Loucy (cell line): Measurements from ENCODE around the gene ATP8A1.

Experiments
- H2AFZ ChIP-seq: fragments of 200-600 bp; sonication (generic); 2 replicates; pipeline ENCODE4 v1.6.0; 2016; ENCODE audit warnings: antibody characterized with exemption, mild to moderate bottlenecking, low read length, moderate library complexity
- H3F3A ChIP-seq: fragments of 200-600 bp; 2 replicates; pipeline ENCODE4 v1.6.0; 2016; ENCODE audit warnings: antibody characterized with exemption, low read depth, mild to moderate bottlenecking
- H3K27me3 ChIP-seq: fragments of 200-600 bp; sonication (generic); 2 replicates; pipeline ENCODE4 v1.6.1; 2014; ENCODE audit warnings: low read length, mild to moderate bottlenecking; ENCODE audit not compliant: insufficient read depth, poor library complexity, severe bottlenecking
- H3K36me3 ChIP-seq: fragments of 200-600 bp; sonication (generic); 2 replicates; pipeline ENCODE4 v1.6.1; 2016; ENCODE audit warnings: low read length; ENCODE audit not compliant: insufficient read depth
- H3K4me1 ChIP-seq: fragments of 200-600 bp; sonication (generic); 2 replicates; pipeline ENCODE4 v1.5.1; 2014; ENCODE audit warnings: low read length, mild to moderate bottlenecking; ENCODE audit not compliant: insufficient read depth, poor library complexity, severe bottlenecking
- H3K4me2 ChIP-seq: fragments of 200-600 bp; sonication (generic); 2 replicates; pipeline ENCODE4 v1.6.0; 2014; ENCODE audit warnings: antibody characterized with exemption, low read length, low read depth, mild to moderate bottlenecking; ENCODE audit not compliant: poor library complexity, severe bottlenecking
- H3K4me3 ChIP-seq: fragments of 200-600 bp; sonication (generic); 2 replicates; pipeline ENCODE4 v1.5.1; 2014; ENCODE audit warnings: low read length, mild to moderate bottlenecking, mixed read lengths; ENCODE audit not compliant: poor library complexity, severe bottlenecking
- H3K79me2 ChIP-seq: fragments of 200-600 bp; sonication (generic); 2 replicates; pipeline ENCODE4 v1.6.1; 2014; ENCODE audit warnings: low read length; ENCODE audit not compliant: insufficient read depth
- H3K9ac ChIP-seq: fragments of 200-600 bp; sonication (generic); 2 replicates; pipeline ENCODE4 v1.6.0; 2014; ENCODE audit warnings: mild to moderate bottlenecking, low read depth, low read length, moderate library complexity; ENCODE audit not compliant: poor library complexity, severe bottlenecking
- H3K9me2 ChIP-seq: fragments of 200-600 bp; sonication (generic); replicated peaks from 2 replicates; pipeline ENCODE4 v1.6.1; 2016; ENCODE audit warnings: low read depth, low read length, mixed read lengths
- H3K9me3 ChIP-seq: fragments of 200-600 bp; sonication (generic); 2 replicates; pipeline ENCODE4 v1.6.1; 2014; ENCODE audit warnings: mild to moderate bottlenecking, antibody characterized with exemption, low read length, low read depth; ENCODE audit not compliant: insufficient read depth
- H4K20me1 ChIP-seq: fragments of 200-600 bp; sonication (generic); 2 replicates; pipeline ENCODE4 v1.6.0; 2014; ENCODE audit warnings: antibody characterized with exemption, low read length, mild to moderate bottlenecking; ENCODE audit not compliant: insufficient read depth, poor library complexity, severe bottlenecking
- EZH2phosphoT487 ChIP-seq: fragments of 200-600 bp; IDR thresholded peaks from 2 replicates; pipeline ENCODE4 v1.6.1; 2018; ENCODE audit warnings: antibody characterized with exemption, mild to moderate bottlenecking, moderate library complexity, borderline replicate concordance
- TF ChIP-seq, protein P1 (sequence below): fragments of 200-600 bp; sonication (generic); conservative IDR thresholded peaks from 2 replicates; pipeline ENCODE4 v1.5.1; 2014; ENCODE audit warnings: mild to moderate bottlenecking, antibody characterized with exemption, low read length

The ATP8A1 gene

DNA sequence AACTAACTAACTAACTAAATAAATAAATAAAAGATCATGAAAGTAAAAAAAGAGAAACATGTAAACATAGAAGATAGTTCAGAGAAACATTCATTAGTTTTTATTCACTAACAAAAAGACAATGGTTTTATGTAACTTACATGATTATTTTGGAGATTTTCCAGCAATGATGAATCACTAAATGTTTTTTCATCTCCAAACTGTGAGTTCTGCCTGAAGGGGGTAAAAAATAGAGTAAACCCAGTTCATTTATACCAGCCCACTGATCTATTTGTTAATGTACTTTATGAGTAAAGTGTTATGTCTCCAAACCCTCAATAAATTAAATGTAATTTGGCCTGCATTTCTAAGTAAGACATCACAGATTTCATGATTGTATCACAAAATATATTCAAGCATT is 101.1 kb downstream of the ATP8A1 start:
- Histone ChIP-seq H3K9me3 (no peaks in the 10 kb centered on the region), H3K4me1 (no peaks in the 10 kb centered on the region), H3K4me2 (no peak overlapping the region), H3K9ac (no peak overlapping the region), H3K9me2 (no peaks in the 10 kb centered on the region), H3K79me2 (no peaks in the 10 kb centered on the region), H3F3A (no peaks in the 10 kb centered on the region), H3K4me3 (no peak overlapping the region), H3K27me3 (no peaks in the 10 kb centered on the region), H4K20me1 (no peaks in the 10 kb centered on the region), H3K36me3 (no peaks in the 10 kb centered on the region; the same call in 1 of the 2 replicates), H2AFZ (no peak overlapping the region)
- TF ChIP-seq, protein P1, sequence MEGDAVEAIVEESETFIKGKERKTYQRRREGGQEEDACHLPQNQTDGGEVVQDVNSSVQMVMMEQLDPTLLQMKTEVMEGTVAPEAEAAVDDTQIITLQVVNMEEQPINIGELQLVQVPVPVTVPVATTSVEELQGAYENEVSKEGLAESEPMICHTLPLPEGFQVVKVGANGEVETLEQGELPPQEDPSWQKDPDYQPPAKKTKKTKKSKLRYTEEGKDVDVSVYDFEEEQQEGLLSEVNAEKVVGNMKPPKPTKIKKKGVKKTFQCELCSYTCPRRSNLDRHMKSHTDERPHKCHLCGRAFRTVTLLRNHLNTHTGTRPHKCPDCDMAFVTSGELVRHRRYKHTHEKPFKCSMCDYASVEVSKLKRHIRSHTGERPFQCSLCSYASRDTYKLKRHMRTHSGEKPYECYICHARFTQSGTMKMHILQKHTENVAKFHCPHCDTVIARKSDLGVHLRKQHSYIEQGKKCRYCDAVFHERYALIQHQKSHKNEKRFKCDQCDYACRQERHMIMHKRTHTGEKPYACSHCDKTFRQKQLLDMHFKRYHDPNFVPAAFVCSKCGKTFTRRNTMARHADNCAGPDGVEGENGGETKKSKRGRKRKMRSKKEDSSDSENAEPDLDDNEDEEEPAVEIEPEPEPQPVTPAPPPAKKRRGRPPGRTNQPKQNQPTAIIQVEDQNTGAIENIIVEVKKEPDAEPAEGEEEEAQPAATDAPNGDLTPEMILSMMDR, result no peak
- no peak for TF ChIP-seq EZH2phosphoT487

DNA sequence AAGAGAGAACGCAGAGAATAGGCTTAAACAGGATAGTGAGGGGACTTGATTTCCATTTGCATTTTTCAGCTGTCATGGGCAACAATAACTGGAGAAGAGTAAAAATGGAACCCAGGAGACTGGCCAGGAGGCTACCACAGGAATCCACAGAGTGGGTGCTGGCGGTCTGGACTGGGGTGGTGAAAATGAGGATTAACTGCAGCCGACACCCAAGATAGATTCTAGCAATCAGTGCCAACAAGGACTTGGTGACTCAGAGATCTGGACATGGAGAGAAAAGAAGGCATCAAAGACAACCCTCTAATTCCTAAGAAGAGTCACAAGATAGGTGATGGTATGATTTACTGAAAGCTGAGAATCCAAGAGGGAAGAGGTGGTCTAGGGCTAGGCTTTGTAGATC is 102.8 kb downstream of the ATP8A1 start:
- Histone ChIP-seq H3K9me3 (no peaks in the 10 kb centered on the region), H3K27me3 (no peaks in the 10 kb centered on the region), H3K79me2 (no peaks in the 10 kb centered on the region), H2AFZ (no peak overlapping the region), H3K9ac (no peak overlapping the region), H3K9me2 (no peaks in the 10 kb centered on the region), H3F3A (no peaks in the 10 kb centered on the region), H3K4me3 (no peak overlapping the region), H4K20me1 (no peaks in the 10 kb centered on the region), H3K4me2 (no peak overlapping the region), H3K4me1 (no peaks in the 10 kb centered on the region), H3K36me3 (no peaks in the 10 kb centered on the region; the same call in 1 of the 2 replicates)
- TF ChIP-seq, protein P1, result no peak
- TF ChIP-seq EZH2phosphoT487, result no peak

DNA sequence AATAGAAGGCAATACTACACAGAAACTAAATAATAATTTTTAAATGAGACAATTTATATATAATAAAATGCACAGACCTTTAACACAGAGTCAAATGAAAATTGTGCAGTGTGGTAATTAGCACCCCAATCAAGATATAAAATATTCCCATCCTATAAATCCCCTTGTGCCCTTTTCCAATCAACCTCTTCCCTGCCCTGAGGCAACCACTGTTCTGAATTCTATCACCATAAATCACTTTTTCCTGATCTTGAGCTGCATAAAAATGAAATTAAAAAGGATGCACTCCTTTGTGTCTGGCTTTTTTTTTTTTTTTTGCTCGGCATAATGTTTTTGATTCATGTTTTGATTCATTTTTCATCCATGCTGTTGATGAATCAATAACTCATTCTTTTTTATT is 107.0 kb downstream of the ATP8A1 start:
- Histone ChIP-seq H3K9ac (no peak overlapping the region), H3K9me3 (no peaks in the 10 kb centered on the region), H3K36me3 (no peaks in the 10 kb centered on the region; the same call in 1 of the 2 replicates), H3K4me2 (no peak overlapping the region), H3K27me3 (no peaks in the 10 kb centered on the region), H3K4me3 (no peak overlapping the region), H3K79me2 (no peaks in the 10 kb centered on the region), H3F3A (no peaks in the 10 kb centered on the region), H2AFZ (no peak overlapping the region), H3K9me2 (no peaks in the 10 kb centered on the region), H3K4me1 (no peaks in the 10 kb centered on the region), H4K20me1 (no peaks in the 10 kb centered on the region)
- TF ChIP-seq, protein P1, result no peak
- TF ChIP-seq EZH2phosphoT487, result no peak
